Thyroid gland (tissue), 4 donors: Measurements from ENCODE around the gene KRT15. TPM values are rescaled to one million over a fixed set of nuclear protein-coding genes. Genes with fewer than 3 reads are reported as not detected.

Experiments used
- DNase-seq, 2 donors: peaks; one replicate each; pipeline ENCODE4 v3.0.0-alpha.2; 2019
- H3K27ac ChIP-seq, 3 donors: fragments of 200-600 bp; sonication (generic); 1 replicate in 2 of 3; 2 replicates in 1 of 3; pipeline ENCODE4 v1.5.1; 2016 to 2019; ENCODE audit warnings: mild to moderate bottlenecking in 1 of 3, moderate library complexity in 1 of 3
- H3K27me3 ChIP-seq: fragments of 200-600 bp; sonication (generic); one replicate; pipeline ENCODE4 v1.5.1; 2019
- H3K36me3 ChIP-seq, 2 donors: fragments of 200-600 bp; sonication (generic); one replicate each; pipeline ENCODE4 v1.5.1; 2016 to 2019
- H3K4me1 ChIP-seq, 2 donors: fragments of 200-600 bp; sonication (generic); one replicate each; pipeline ENCODE4 v1.5.1; 2017 to 2019
- H3K4me3 ChIP-seq, 3 donors: fragments of 200-600 bp; sonication (generic); replicated peaks in 1 of 3; 1 replicate in 2 of 3; 2 replicates in 1 of 3; pipeline ENCODE4 v1.5.1; 2016; ENCODE audit warnings: mild to moderate bottlenecking in 1 of 3
- H3K9me3 ChIP-seq: fragments of 200-600 bp; sonication (generic); one replicate; pipeline ENCODE4 v1.5.1; 2017
- CTCF ChIP-seq, 6 experiments: fragments of 200-600 bp in 3 of 6; fragments of 450-650 bp in 3 of 6; sonication (generic) in 3 of 6; IDR thresholded peaks; one replicate each; pipeline ENCODE4 v1.5.1; 2016 to 2019; ENCODE audit warnings: antibody characterized with exemption in 6 of 6, mild to moderate bottlenecking in 2 of 6, inconsistent platforms in 1 of 6, moderate library complexity in 1 of 6
- POLR2A ChIP-seq, 2 donors: fragments of 450-650 bp; IDR thresholded peaks; one replicate each; pipeline ENCODE4 v1.6.1; 2017; ENCODE audit warnings: antibody characterized with exemption in 2 of 2, mild to moderate bottlenecking in 2 of 2, moderate library complexity in 1 of 2
- WGBS, 2 donors: methylation state at CpG; one replicate each; pipeline ENCODE4 v1.1.5; 2017; 5-methylcytosine and 5-hydroxymethylcytosine counted together
- intact Hi-C: fragments of 100-400 bp; cut with DNase I; formaldehyde crosslinking; loops from one replicate; pipeline ENCODE4 v1.15.1; 2023
- total RNA-seq, 4 donors: library from RNA; depleted of rRNA; stranded (reverse); fragments of >200 nt; gene quantifications; one replicate each; pipeline ENCODE4 v1.2.3, GENCODE V29; 2016

Gene KRT15
- total RNA-seq: under 1 TPM in 1 of 4 donors, not detected in 3; 0.93 TPM

- Histone ChIP-seq H3K4me3 (no peak within 1 kb of the TSS), H3K27ac (no peak within 1 kb of the TSS)
Observed at GRCh38 chr17:41518789-41519449, at the start of gene KRT15. Gene KRT15, minus strand, starts transcription at chr17:41518890. Its CDS starts 63 bp downstream, at chr17:41518827.

GRCh38 chr17:41567317-41567716 is 48.6 kb upstream of the KRT15 start:
- TF ChIP-seq POLR2A (IDR thresholded peaks at IDR 0.05) (no peak), CTCF (IDR thresholded peaks at IDR 0.05) (no peak)
- no peak overlapping the region for H3K4me3 ChIP-seq
- no peaks in the 10 kb centered on the region for H3K27me3 ChIP-seq
- WGBS, 2 donors: 79 to 91% methylated on average over 6 of the region's 6 CpGs
- intact Hi-C loops: no loop called here
- H3K4me1 ChIP-seq: no peaks in the 10 kb centered on the region
- DNase-seq: no peak
- H3K9me3 ChIP-seq: no peaks in the 10 kb centered on the region
- no peaks in the 10 kb centered on the region for H3K36me3 ChIP-seq
- H3K27ac ChIP-seq: no peak overlapping the region

More at GRCh38 chr17:41518789-41519449, at the start of gene KRT15:
- Histone ChIP-seq H3K36me3 (no peaks in the 10 kb centered on the region), H3K9me3 (no peaks in the 10 kb centered on the region), H3K4me1 (no peaks in the 10 kb centered on the region), H3K27me3 (no peaks in the 10 kb centered on the region)
- DNase-seq: no peak
- intact Hi-C loops: no loop called here
- TF ChIP-seq POLR2A (IDR thresholded peaks at IDR 0.05) (no peak), CTCF (IDR thresholded peaks at IDR 0.05) (no peak)
- WGBS, 2 donors: 80 to 85% methylated on average over 8 of the region's 8 CpGs

- Histone ChIP-seq H3K36me3 (no peaks in the 10 kb centered on the region), H3K27me3 (no peaks in the 10 kb centered on the region), H3K4me1 (no peaks in the 10 kb centered on the region), H3K9me3 (no peaks in the 10 kb centered on the region), H3K27ac (no peak overlapping the region), H3K4me3 (no peak overlapping the region)
- DNase-seq: no peak
- TF ChIP-seq CTCF (IDR thresholded peaks at IDR 0.05) (no peak), POLR2A (IDR thresholded peaks at IDR 0.05) (no peak)
- intact Hi-C loops: no loop called here
Observed at GRCh38 chr17:41565338-41565737, 46.6 kb upstream of the KRT15 start.

GRCh38 chr17:41563607-41564170 is 45.0 kb upstream of the KRT15 start:
- no peaks in the 10 kb centered on the region for H3K27me3 ChIP-seq
- no peak for DNase-seq
- H3K9me3 ChIP-seq: no peaks in the 10 kb centered on the region
- H3K27ac ChIP-seq: no peak overlapping the region
- no peak for TF ChIP-seq POLR2A (IDR thresholded peaks at IDR 0.05)
- TF ChIP-seq CTCF (IDR thresholded peaks at IDR 0.05): no peak
- intact Hi-C loops: no loop called here
- no peaks in the 10 kb centered on the region for H3K4me1 ChIP-seq
- WGBS, 2 donors: 52 to 63% methylated on average over 3 of the region's 3 CpGs
- no peaks in the 10 kb centered on the region for H3K36me3 ChIP-seq
- H3K4me3 ChIP-seq: no peak overlapping the region

- Histone ChIP-seq H3K9me3 (no peaks in the 10 kb centered on the region), H3K27me3 (no peaks in the 10 kb centered on the region), H3K4me1 (no peaks in the 10 kb centered on the region), H3K36me3 (no peaks in the 10 kb centered on the region), H3K27ac (no peak overlapping the region), H3K4me3 (no peak overlapping the region)
- intact Hi-C loops: no loop called here
- DNase-seq: no peak
- WGBS, 2 donors: 84 to 87% methylated on average over 6 of the region's 6 CpGs
- TF ChIP-seq CTCF (IDR thresholded peaks at IDR 0.05): no peak
- no peak for TF ChIP-seq POLR2A (IDR thresholded peaks at IDR 0.05)
Observed at GRCh38 chr17:41561554-41561953, 42.9 kb upstream of the KRT15 start.
